GM19043 (cell line): ENCODE results near the gene FAM25G.

Experiments
- ATAC-seq: cut with Tn5 transposase; IDR thresholded peaks from one replicate; pipeline ENCODE4 v1.9.1; 2021; ENCODE audit warnings: low read depth; ENCODE audit not compliant: unreplicated experiment

Gene FAM25G

DNA sequence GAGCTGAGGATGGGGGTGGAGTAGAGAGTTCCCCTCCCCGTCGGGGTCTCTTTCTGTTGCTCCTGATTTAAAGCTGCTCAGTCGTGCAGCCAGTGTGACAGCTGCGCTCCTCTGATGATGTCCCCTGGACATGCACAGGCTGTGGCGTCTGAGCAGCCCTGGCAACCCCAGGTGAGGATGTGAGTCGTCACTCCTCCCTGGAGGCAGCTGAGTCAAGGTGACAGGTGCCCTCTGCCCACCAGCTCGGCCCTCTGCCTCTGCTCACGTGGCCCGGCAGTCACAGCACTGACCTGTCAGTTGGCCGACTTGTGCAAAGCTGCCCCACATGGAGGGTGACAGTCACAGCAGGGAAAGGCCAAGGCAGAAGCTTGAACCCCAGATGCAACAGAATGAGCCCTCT, 41.5 kb downstream of the FAM25G start:
- no peak for ATAC-seq

GRCh38 chr10:47449102-47449978, 42.2 kb downstream of the FAM25G start:
- ATAC-seq = no peak

DNA sequence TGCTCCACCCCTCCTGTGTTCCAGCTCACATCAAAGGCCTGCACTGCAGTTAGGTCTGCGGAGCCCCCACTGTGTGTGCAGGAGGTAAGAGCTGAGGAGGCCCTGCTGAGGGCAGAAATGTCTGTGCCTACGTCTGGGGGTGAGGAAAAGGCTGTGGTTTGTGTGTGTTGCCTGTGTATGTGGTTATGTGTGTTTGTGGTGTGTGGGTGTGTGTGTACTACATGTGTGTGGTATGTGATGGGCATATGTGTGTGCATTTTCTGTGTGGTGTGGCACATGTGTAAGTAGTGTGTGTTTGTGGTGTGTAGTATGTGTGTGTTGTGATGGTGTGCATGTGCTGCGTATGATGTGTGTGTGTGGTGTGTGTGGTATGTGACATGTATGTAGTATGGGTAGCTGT, 43.8 kb downstream of the FAM25G start:
- no peak for ATAC-seq

- ATAC-seq = no peak
Observed at GRCh38 chr10:47447209-47447608, 44.3 kb downstream of the FAM25G start.

GRCh38 chr10:47445720-47446119, 45.8 kb downstream of the FAM25G start:
- no peak for ATAC-seq

GRCh38 chr10:47444047-47444446, 47.5 kb downstream of the FAM25G start:
- no peak for ATAC-seq

GRCh38 chr10:47443145-47443544, 48.4 kb downstream of the FAM25G start:
- ATAC-seq = no peak

DNA sequence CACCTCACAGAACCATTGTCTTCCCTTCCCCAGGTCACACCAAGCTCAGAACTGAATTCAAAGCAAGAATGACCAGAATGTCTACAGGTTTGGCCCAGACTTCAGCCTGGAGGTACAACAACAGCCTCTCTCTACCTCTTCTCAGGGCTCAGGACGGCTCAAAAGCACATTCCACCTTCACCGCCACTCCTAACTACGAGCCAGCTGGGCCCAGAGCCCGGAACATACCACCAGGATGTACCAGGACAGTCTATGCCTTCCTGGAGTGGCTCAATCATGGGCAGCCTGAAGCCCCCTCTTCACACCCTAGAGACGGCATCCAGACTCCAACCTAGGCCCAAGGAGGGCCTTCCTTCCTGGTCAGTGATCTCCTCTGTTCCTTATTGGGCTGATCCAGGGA, 49.1 kb downstream of the FAM25G start:
- ATAC-seq = no peak

- no peak for ATAC-seq
Observed at GRCh38 chr10:47441938-47442337, 49.6 kb downstream of the FAM25G start.

- no peak for ATAC-seq
Observed at GRCh38 chr10:47440207-47440606, 51.3 kb downstream of the FAM25G start.

GRCh38 chr10:47438857-47439474, 52.5 kb downstream of the FAM25G start:
- no peak for ATAC-seq
